Stimulated activated CD4-positive, alpha-beta T cell treated with anti-CD3 and anti-CD28 coated beads, Interleukin-2, amount 100 ng/mL, for 4 hours (primary cell): ENCODE data around the gene C9orf72.
"Not testable (repeated sequence)": the region's sequence is repeated elsewhere in the genome, so short reads cannot be mapped to it uniquely, and the experiment has no call there.

ENCODE experiments used
- DNase-seq: peaks from one replicate; pipeline ENCODE4 v3.0.0-alpha.2; 2020; ENCODE audit warnings: low read depth

C9orf72 gene

GRCh38 chr9:27514551-27514950 lies 58.7 kb downstream of the C9orf72 start:
- DNase-seq = no peak

GRCh38 chr9:27511771-27512170 lies 61.5 kb downstream of the C9orf72 start:
- DNase-seq = no peak

- DNase-seq = no peak
These were observed 62.5 kb downstream of the C9orf72 start for GRCh38 chr9:27510780-27511179.

- no peak for DNase-seq
These were observed 66.3 kb downstream of the C9orf72 start for GRCh38 chr9:27506981-27507380.

GRCh38 chr9:27505744-27506161 lies 67.5 kb downstream of the C9orf72 start:
- no peak for DNase-seq

GRCh38 chr9:27504259-27504658 lies 69.0 kb downstream of the C9orf72 start:
- DNase-seq = no peak

GRCh38 chr9:27503623-27504022 lies 69.7 kb downstream of the C9orf72 start:
- no peak for DNase-seq

- not testable (repeated sequence) for DNase-seq
These were observed 72.4 kb downstream of the C9orf72 start for GRCh38 chr9:27500902-27501301.

GRCh38 chr9:27499451-27499850 lies 73.8 kb downstream of the C9orf72 start:
- DNase-seq = no peak

- no peak for DNase-seq
These were observed 75.3 kb downstream of the C9orf72 start for GRCh38 chr9:27497883-27498417.
